Keratinocyte (primary cell): ENCODE measurements around the gene ITPR2. TPM values are rescaled to one million over a fixed set of nuclear protein-coding genes. Genes with fewer than 3 reads are reported as not detected.

Experiments
- DNase-seq: peaks from one replicate; pipeline ENCODE4 v3.0.0-alpha.2; 2011; ENCODE audit warnings: low read depth, missing footprints, low spot score
- FAIRE-seq: peaks from 2 replicates; lab custom pipeline; 2011; peaks lifted over from hg19 to GRCh38; lab: Jason Lieb, UNC
- H2AFZ ChIP-seq: 2 replicates; pipeline ENCODE4 v1.6.0; 2012; ENCODE audit warnings: low read length, control low read depth, inconsistent platforms; ENCODE audit not compliant: control insufficient read depth
- H3K27ac ChIP-seq: 2 replicates; pipeline ENCODE4 v1.5.1; 2011; ENCODE audit warnings: low read length; ENCODE audit not compliant: control insufficient read depth, insufficient read depth
- H3K27me3 ChIP-seq: 3 replicates; pipeline ENCODE4 v1.6.0; 2011; ENCODE audit warnings: low read length; ENCODE audit not compliant: control insufficient read depth, insufficient read depth; ENCODE audit errors: extremely low read depth
- H3K36me3 ChIP-seq, 2 experiments: 2 replicates in 1 of 2; 3 replicates in 1 of 2; pipeline ENCODE4 v1.5.1; 2011; ENCODE audit warnings: low read length in 2 of 2, mild to moderate bottlenecking in 1 of 2; ENCODE audit not compliant: control insufficient read depth in 2 of 2, insufficient read depth in 2 of 2; ENCODE audit errors: extremely low read depth in 1 of 2
- H3K4me1 ChIP-seq: 3 replicates; pipeline ENCODE4 v1.5.1; 2011; ENCODE audit warnings: low read length; ENCODE audit not compliant: control insufficient read depth, insufficient read depth; ENCODE audit errors: extremely low read depth
- H3K4me2 ChIP-seq: 3 replicates; pipeline ENCODE4 v1.6.0; 2011; ENCODE audit warnings: low read depth, low read length; ENCODE audit not compliant: control insufficient read depth, insufficient read depth; ENCODE audit errors: extremely low read depth
- H3K4me3 ChIP-seq, 3 experiments: fragments of 200-600 bp in 1 of 3; sonication (generic) in 1 of 3; 2 replicates in 2 of 3; 3 replicates in 1 of 3; pipeline ENCODE4 v1.5.1; 2011 to 2016; ENCODE audit warnings: low read length in 3 of 3, mild to moderate bottlenecking in 3 of 3, control low read depth in 2 of 3, inconsistent platforms in 1 of 3, low read depth in 1 of 3, mixed read lengths in 1 of 3, mixed run types in 1 of 3, moderate library complexity in 1 of 3; ENCODE audit not compliant: control insufficient read depth in 2 of 3, insufficient read depth in 2 of 3; ENCODE audit errors: extremely low read depth in 1 of 3
- H3K79me2 ChIP-seq: 2 replicates; pipeline ENCODE4 v1.6.0; 2012; ENCODE audit warnings: low read length; ENCODE audit not compliant: control insufficient read depth, insufficient read depth
- H3K9ac ChIP-seq: 3 replicates; pipeline ENCODE4 v1.6.0; 2011; ENCODE audit warnings: low read length; ENCODE audit not compliant: control insufficient read depth, insufficient read depth; ENCODE audit errors: extremely low read depth
- H3K9me1 ChIP-seq: 3 replicates; pipeline ENCODE4 v1.6.0; 2011; ENCODE audit warnings: low read length; ENCODE audit not compliant: control insufficient read depth, insufficient read depth; ENCODE audit errors: extremely low read depth
- H3K9me3 ChIP-seq: 2 replicates; pipeline ENCODE4 v1.5.1; 2012; ENCODE audit warnings: low read depth, low read length; ENCODE audit not compliant: control insufficient read depth
- H4K20me1 ChIP-seq: 3 replicates; pipeline ENCODE4 v1.6.0; 2011; ENCODE audit warnings: low read length; ENCODE audit not compliant: control insufficient read depth, insufficient read depth; ENCODE audit errors: extremely low read depth
- CTCF ChIP-seq, 3 experiments: IDR thresholded peaks in 1 of 3; conservative IDR thresholded peaks in 1 of 3; optimal IDR thresholded peaks in 1 of 3; 2 replicates in 2 of 3; 3 replicates in 1 of 3; pipeline versions ENCODE3 to v1.5.1; 2011; ENCODE audit warnings: low read length in 3 of 3, mild to moderate bottlenecking in 3 of 3, moderate library complexity in 2 of 3, control low read depth in 1 of 3, inconsistent platforms in 1 of 3; ENCODE audit not compliant: insufficient read depth in 2 of 3; ENCODE audit errors: extremely low read depth in 1 of 3
- EZH2 ChIP-seq: IDR thresholded peaks from one replicate; pipeline ENCODE4 v1.6.1; 2012; ENCODE audit warnings: inconsistent platforms, mild to moderate bottlenecking, low read length, moderate library complexity
- dilution Hi-C: fragments of 300-500 bp; cut with MboI; formaldehyde crosslinking; loops from one replicate; pipeline ENCODE4 v1.7.0; 2020; ENCODE audit warnings: low sequenced_read_pairs; ENCODE audit not compliant: extremely low pct_ligation_motif_present
- polyA plus RNA-seq, 5 experiments: library from polyadenylated mRNA; depleted of rRNA in 3 of 5; stranded (reverse) in 3 of 5; stranded (forward) in 1 of 5; unstranded in 1 of 5; fragments of >200 nt; gene quantifications; 1 replicate in 1 of 5; 2 replicates in 3 of 5; 3 replicates in 1 of 5; pipeline versions ENCODE4 v1.2.1 to v1.2.3, GENCODE V29; 2011 to 2012; ENCODE audit warnings: missing spikeins in 2 of 5, low read depth in 1 of 5, low replicate concordance in 1 of 5

The ITPR2 gene
- polyA plus RNA-seq, 1 donor (not counting 4 experiments of a cell fraction or from before 2014, with no cell fraction given), result 7.6 TPM

GRCh38 chr12:26839512-26839911 lies 6.5 kb upstream of the ITPR2 start:
- no peak overlapping the region for H3K4me2 ChIP-seq
- no peak overlapping the region for H3K27ac ChIP-seq
- no peaks in the 10 kb centered on the region for H3K79me2 ChIP-seq
- TF ChIP-seq CTCF (optimal IDR thresholded peaks at IDR 0.05 in 1 of 3, IDR thresholded peaks at IDR 0.05 in 1 of 3, conservative IDR thresholded peaks at IDR 0.05 in 1 of 3; ENCODE audit: extremely low read depth in 1 of 3, insufficient read depth in 2 of 3, low read length in 3 of 3), result no peak
- TF ChIP-seq EZH2, result no peak
- DNase-seq (no peak), FAIRE-seq (no peak)
- no peaks in the 10 kb centered on the region for H3K9me1 ChIP-seq
- no peaks in the 10 kb centered on the region for H3K4me1 ChIP-seq
- dilution Hi-C loops, result no loop called here
- H3K9me3 ChIP-seq, result no peaks in the 10 kb centered on the region
- no peak overlapping the region for H3K9ac ChIP-seq
- H2AFZ ChIP-seq, result no peak overlapping the region
- H3K4me3 ChIP-seq, result no peak overlapping the region
- H3K36me3 ChIP-seq, result no peaks in the 10 kb centered on the region
- no peaks in the 10 kb centered on the region for H4K20me1 ChIP-seq
- no peaks in the 10 kb centered on the region for H3K27me3 ChIP-seq

GRCh38 chr12:26838888-26839416 lies 6.0 kb upstream of the ITPR2 start:
- Histone ChIP-seq H3K4me2 (no peak overlapping the region), H4K20me1 (no peaks in the 10 kb centered on the region), H3K4me3 (no peak overlapping the region), H3K27me3 (no peaks in the 10 kb centered on the region), H3K9ac (no peak overlapping the region), H3K9me3 (no peaks in the 10 kb centered on the region), H3K4me1 (no peaks in the 10 kb centered on the region), H3K27ac (no peak overlapping the region), H3K79me2 (no peaks in the 10 kb centered on the region), H2AFZ (no peak overlapping the region), H3K9me1 (no peaks in the 10 kb centered on the region), H3K36me3 (no peaks in the 10 kb centered on the region)
- FAIRE-seq (no peak), DNase-seq (no peak)
- no peak for TF ChIP-seq EZH2
- no peak for TF ChIP-seq CTCF (optimal IDR thresholded peaks at IDR 0.05 in 1 of 3, IDR thresholded peaks at IDR 0.05 in 1 of 3, conservative IDR thresholded peaks at IDR 0.05 in 1 of 3; ENCODE audit: extremely low read depth in 1 of 3, insufficient read depth in 2 of 3, low read length in 3 of 3)
- dilution Hi-C loops, result no loop called here
